Upper lobe of left lung (tissue), 6 donors: ENCODE measurements around the gene DNASE1L1. TPM values are rescaled to one million over a fixed set of nuclear protein-coding genes. Genes with fewer than 3 reads are reported as not detected.
"Not testable (repeated sequence)": the region's sequence is repeated elsewhere in the genome, so short reads cannot be mapped to it uniquely, and the experiment has no call there.

ENCODE experiments used
- ATAC-seq, 2 donors: fragments of 200-7000 bp; cut with Tn5 transposase; one replicate each; pipeline ENCODE4 v1.9.1; 2022; ENCODE audit warnings: mild to moderate bottlenecking in 2 of 2, moderate library complexity in 2 of 2; ENCODE audit not compliant: low FRiP score in 2 of 2
- DNase-seq, 2 donors: peaks; one replicate each; pipeline ENCODE4 v3.0.0-alpha.2; 2019 to 2020
- H3K27ac ChIP-seq, 4 donors: fragments of 200-600 bp; sonication (generic); one replicate each; pipeline ENCODE4 v1.5.1; 2016 to 2019
- H3K27me3 ChIP-seq, 4 donors: fragments of 200-600 bp; sonication (generic); one replicate each; pipeline ENCODE4 v1.5.1; 2017 to 2019
- H3K36me3 ChIP-seq, 4 donors: fragments of 200-600 bp; sonication (generic); one replicate each; pipeline ENCODE4 v1.5.1; 2016 to 2019
- H3K4me1 ChIP-seq, 4 donors: fragments of 200-600 bp; sonication (generic); one replicate each; pipeline ENCODE4 v1.5.1; 2018 to 2019
- H3K4me3 ChIP-seq, 4 donors: fragments of 200-600 bp; sonication (generic); one replicate each; pipeline ENCODE4 v1.5.1; 2017 to 2019; ENCODE audit warnings: mild to moderate bottlenecking in 2 of 4, moderate library complexity in 1 of 4
- H3K9me3 ChIP-seq, 4 donors: fragments of 200-600 bp; sonication (generic); one replicate each; pipeline ENCODE4 v1.5.1; 2018 to 2019
- CTCF ChIP-seq, 6 experiments: fragments of 450-650 bp in 4 of 6; fragments of 200-600 bp in 2 of 6; sonication (generic) in 2 of 6; IDR thresholded peaks; one replicate each; pipeline ENCODE4 v1.5.1; 2016 to 2019; ENCODE audit warnings: antibody characterized with exemption in 6 of 6
- POLR2AphosphoS5 ChIP-seq, 2 donors: sonication (generic); formaldehyde crosslinking; IDR thresholded peaks; one replicate each; pipeline ENCODE4 v1.5.1; 2017; ENCODE audit warnings: antibody characterized with exemption in 2 of 2
- WGBS, 2 donors: methylation state at CpG; one replicate each; pipeline ENCODE4 v1.1.5; 2017 to 2018; 5-methylcytosine and 5-hydroxymethylcytosine counted together
- total RNA-seq, 6 donors: library from RNA; depleted of rRNA in 4 of 6; stranded (reverse); fragments of >200 nt in 4 of 6; gene quantifications; one replicate each; pipeline versions ENCODE4 v1.1.0 to v1.2.1, GENCODE V29; 2016 to 2021
- donor health status: DM: no; HTN: no; CAD: no; lungs with moderate emphysema.
- donor health status: DM: no; HTN: yes; CAD: no; lungs with severe emphysema.

The DNASE1L1 gene
- total RNA-seq, 6 donors from 2014 or later, result 18.9 to 55.5 (median 48.2) TPM

- ATAC-seq, result peak; percentile 91 to 92
- peaks cover 0 to 14% (median 0%) of the 10 kb centered on the region in 4 donors for H3K9me3 ChIP-seq
- TF ChIP-seq CTCF (IDR thresholded peaks at IDR 0.05) (no peak), POLR2AphosphoS5 (IDR thresholded peaks at IDR 0.05) (peak; percentile 27 to 28)
- DNase-seq, result peak; percentile 75 to 94
- peaks cover 7 to 35% (median 7%) of the 10 kb centered on the region in 4 donors for H3K4me1 ChIP-seq
- H3K4me3 ChIP-seq, result peak overlapping the region; percentile 28 to 77 (median 61)
- H3K36me3 ChIP-seq, result peaks cover 0 to 30% (median 10%) of the 10 kb centered on the region in 4 donors
- no peaks in the 10 kb centered on the region for H3K27me3 ChIP-seq
- H3K27ac ChIP-seq, result peak overlapping the region; percentile 95 to 98 (median 97)
- 43 to 47% methylated on average over 10 to 43 of the region's 53 CpGs for WGBS, 2 donors
These were observed 11.8 kb downstream of the DNASE1L1 start for GRCh38 chrX:154396973-154397887.

- ATAC-seq, DNase-seq, H3K27me3 ChIP-seq: not testable (repeated sequence)
- WGBS, 2 donors, result 88 to 91% methylated on average over 13 to 17 of the region's 17 CpGs
- peaks cover 0 to 14% (median 0%) of the 10 kb centered on the region in 4 donors for H3K9me3 ChIP-seq
- H3K27ac ChIP-seq, result peak overlapping the region in 3 of 4 donors; percentile 95 to 98 (median 96)
- H3K4me3 ChIP-seq, result peak overlapping the region in 2 of 4 donors; percentile 53 to 77
- H3K4me1 ChIP-seq, result peaks cover 7 to 35% (median 7%) of the 10 kb centered on the region in 4 donors
- peaks cover 0 to 26% (median 10%) of the 10 kb centered on the region in 4 donors for H3K36me3 ChIP-seq
These were observed 12.7 kb downstream of the DNASE1L1 start for GRCh38 chrX:154396363-154396762.

GRCh38 chrX:154389812-154390747, 19.0 kb downstream of the DNASE1L1 start:
- ATAC-seq, result peak; percentile 92
- not testable (repeated sequence) for DNase-seq, H3K36me3 ChIP-seq, H3K9me3 ChIP-seq, H3K27me3 ChIP-seq, H3K4me1 ChIP-seq
- H3K27ac ChIP-seq, result peak overlapping the region in 2 of 4 donors; percentile 66 to 78
- peak overlapping the region in 3 of 4 donors; percentile 20 to 38 (median 25) for H3K4me3 ChIP-seq
- WGBS, 2 donors, result no CpG with 5 or more reads among the region's 121 CpGs

GRCh38 chrX:154388649-154389048, 20.4 kb downstream of the DNASE1L1 start:
- H3K27me3 ChIP-seq, H3K27ac ChIP-seq, H3K4me1 ChIP-seq, H3K9me3 ChIP-seq, H3K4me3 ChIP-seq, H3K36me3 ChIP-seq, DNase-seq: not testable (repeated sequence)
- no CpG with 5 or more reads among the region's 16 CpGs for WGBS, 2 donors
- ATAC-seq, result peak in 1 of 2 donors; percentile 4

GRCh38 chrX:154388094-154388493, 21.0 kb downstream of the DNASE1L1 start:
- not testable (repeated sequence) for H3K4me1 ChIP-seq, H3K27me3 ChIP-seq, H3K4me3 ChIP-seq, H3K9me3 ChIP-seq, DNase-seq, H3K27ac ChIP-seq, H3K36me3 ChIP-seq
- peak; percentile 55 to 73 for ATAC-seq
- WGBS, 2 donors, result no CpG with 5 or more reads among the region's 20 CpGs

- Histone ChIP-seq H3K4me3 (no peak overlapping the region), H3K27me3 (no peaks in the 10 kb centered on the region), H3K36me3 (peaks cover 0 to 4% (median 0%) of the 10 kb centered on the region in 4 donors), H3K9me3 (peaks cover 0 to 3% (median 0%) of the 10 kb centered on the region in 4 donors), H3K4me1 (peaks cover 0 to 10% (median 3%) of the 10 kb centered on the region in 4 donors), H3K27ac (no peak overlapping the region)
- ATAC-seq (no peak), DNase-seq (no peak)
- 69% methylated on average over 8 of the region's 8 CpGs; no CpG with 5 or more reads in 1 of the 2 donors for WGBS, 2 donors
- no peak for TF ChIP-seq POLR2AphosphoS5 (IDR thresholded peaks at IDR 0.05)
- TF ChIP-seq CTCF (IDR thresholded peaks at IDR 0.05), result peak in 3 of 6 experiments; percentile 6 to 22 (median 16)
These were observed 24.7 kb downstream of the DNASE1L1 start for GRCh38 chrX:154384284-154384892.
